SH-SY5Y (cell line): ENCODE results near the gene RPLP2.

Experiments
- GATA2 ChIP-seq: IDR thresholded peaks from 2 replicates; pipeline ENCODE4 v1.6.1; 2011; ENCODE audit warnings: mild to moderate bottlenecking, low read depth, low read length
- GATA3 ChIP-seq: IDR thresholded peaks from 2 replicates; pipeline ENCODE4 v1.6.1; 2011; ENCODE audit warnings: low read depth, mild to moderate bottlenecking, low read length, moderate library complexity

The RPLP2 gene

GRCh38 chr11:825366-826226 is 15.8 kb downstream of the RPLP2 start:
- TF ChIP-seq GATA3 (no peak), GATA2 (no peak)

DNA sequence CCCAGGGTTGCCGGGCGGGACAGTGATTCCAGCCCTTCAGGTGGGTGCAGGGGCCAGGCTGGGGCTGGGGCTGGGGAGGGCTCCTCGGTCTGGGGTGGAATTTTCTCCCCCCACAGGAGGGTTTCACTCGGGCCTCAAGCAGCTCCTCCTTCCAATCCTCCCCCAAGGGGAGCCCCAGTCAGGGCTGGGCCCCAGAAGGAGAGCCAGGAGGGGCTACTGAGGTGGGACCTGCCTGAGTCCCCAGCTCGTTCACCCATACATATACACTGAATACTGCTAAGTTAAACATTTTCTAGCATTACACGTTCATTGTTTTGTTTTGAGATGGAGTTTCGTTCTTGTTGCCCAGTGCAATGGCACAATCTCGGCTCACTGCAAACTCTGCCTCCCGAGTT is 16.5 kb downstream of the RPLP2 start:
- TF ChIP-seq GATA3: no peak
- no peak for TF ChIP-seq GATA2

- TF ChIP-seq GATA3: no peak
- TF ChIP-seq GATA2: no peak
Observed at GRCh38 chr11:826836-827145, 17.0 kb downstream of the RPLP2 start.

GRCh38 chr11:827146-827896 is 17.6 kb downstream of the RPLP2 start:
- no peak for TF ChIP-seq GATA2
- TF ChIP-seq GATA3: no peak

DNA sequence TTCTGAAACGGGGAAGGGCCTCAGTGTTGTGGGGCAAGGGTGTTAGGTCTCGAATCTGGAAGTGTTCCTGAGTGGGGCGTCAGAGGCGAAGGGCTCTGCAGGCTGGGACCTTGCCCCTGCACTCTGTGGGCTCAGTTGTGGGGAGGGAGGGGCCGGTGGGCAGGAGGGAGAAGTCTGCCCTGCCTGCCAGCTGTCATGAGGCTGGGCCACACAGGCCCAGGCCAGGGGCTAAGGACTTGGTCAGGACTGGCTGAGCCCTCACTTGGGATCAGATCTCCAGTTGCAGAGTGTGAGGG is 18.1 kb downstream of the RPLP2 start, which contains the start of gene CRACR2B:
TSS of gene CRACR2B (plus strand) at position 23 of the 296 bp plus-strand sequence. CDS start 689 bp downstream, outside the sequence.
- TF ChIP-seq GATA3: no peak
- TF ChIP-seq GATA2: no peak

DNA sequence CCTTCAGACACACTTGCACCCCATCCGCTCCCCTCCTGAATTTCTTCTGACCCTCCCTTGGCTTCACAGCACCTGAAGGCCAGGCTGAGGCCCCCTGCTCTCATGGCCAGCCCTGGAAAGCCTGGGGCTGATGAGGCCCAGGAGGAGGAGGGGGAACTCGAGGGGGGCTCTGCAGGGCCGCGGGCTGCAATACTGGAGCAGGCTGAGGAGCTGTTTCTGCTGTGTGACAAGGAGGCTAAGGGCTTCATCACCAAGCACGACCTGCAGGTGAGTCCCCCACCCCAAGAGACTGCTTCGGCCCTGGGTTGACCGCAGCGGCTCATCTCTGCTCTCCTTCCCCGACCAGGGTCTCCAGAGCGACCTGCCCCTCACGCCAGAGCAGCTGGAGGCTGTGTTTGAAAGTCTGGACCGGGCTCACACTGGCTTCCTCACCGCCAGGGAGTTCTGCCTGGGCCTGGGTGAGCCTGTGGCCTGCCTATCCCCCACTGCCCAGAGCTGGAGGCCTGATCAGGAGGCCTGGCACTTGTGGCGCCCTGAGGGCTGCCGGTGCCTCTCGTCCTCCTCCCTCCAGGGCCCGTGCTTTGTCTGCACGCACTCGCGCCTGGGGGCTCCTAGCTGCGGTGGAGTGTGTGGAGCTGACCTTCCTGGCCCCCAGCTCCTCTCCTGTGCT is 18.9 kb downstream of the RPLP2 start:
- no peak for TF ChIP-seq GATA3
- no peak for TF ChIP-seq GATA2

DNA sequence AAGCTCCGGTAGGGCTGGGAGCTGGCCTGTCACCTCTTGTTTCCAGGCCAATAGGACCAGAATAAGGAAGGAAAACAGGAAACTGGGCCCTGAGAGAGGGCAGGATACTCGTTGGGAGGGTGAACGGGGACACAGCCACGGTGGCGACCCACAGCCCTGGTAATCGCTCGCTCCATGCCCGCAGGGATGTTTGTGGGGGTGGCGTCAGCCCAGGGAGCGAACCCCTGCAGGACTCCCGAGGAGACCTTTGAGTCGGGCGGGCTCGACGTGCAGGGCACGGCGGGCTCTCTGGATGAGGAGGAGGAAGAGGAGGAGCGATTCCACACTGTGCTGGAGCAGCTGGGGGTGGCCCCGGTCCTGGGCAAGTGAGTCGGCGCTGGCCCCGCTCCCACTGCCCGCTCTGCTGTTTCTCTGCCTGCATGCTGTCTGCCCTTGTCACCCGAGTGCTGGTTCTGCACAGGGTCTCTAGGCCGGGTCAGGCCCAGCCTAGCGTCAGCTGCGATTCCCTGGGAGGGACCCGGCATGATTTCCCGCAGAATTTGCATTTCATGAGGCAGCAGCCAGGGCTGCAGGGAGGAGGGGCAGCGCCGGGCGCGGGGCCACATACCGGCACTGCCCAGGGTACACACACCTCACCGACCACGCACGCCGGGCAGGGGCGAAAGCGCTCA is 19.5 kb downstream of the RPLP2 start:
- TF ChIP-seq GATA2 (no peak), GATA3 (no peak)

- TF ChIP-seq GATA2 (no peak), GATA3 (no peak)
Observed at GRCh38 chr11:829847-830294, 20.1 kb downstream of the RPLP2 start.

- TF ChIP-seq GATA2 (no peak), GATA3 (no peak)
Observed at GRCh38 chr11:830295-831117, 20.7 kb downstream of the RPLP2 start.

GRCh38 chr11:831118-831864 is 21.5 kb downstream of the RPLP2 start:
- TF ChIP-seq GATA2 (no peak), GATA3 (no peak)

DNA sequence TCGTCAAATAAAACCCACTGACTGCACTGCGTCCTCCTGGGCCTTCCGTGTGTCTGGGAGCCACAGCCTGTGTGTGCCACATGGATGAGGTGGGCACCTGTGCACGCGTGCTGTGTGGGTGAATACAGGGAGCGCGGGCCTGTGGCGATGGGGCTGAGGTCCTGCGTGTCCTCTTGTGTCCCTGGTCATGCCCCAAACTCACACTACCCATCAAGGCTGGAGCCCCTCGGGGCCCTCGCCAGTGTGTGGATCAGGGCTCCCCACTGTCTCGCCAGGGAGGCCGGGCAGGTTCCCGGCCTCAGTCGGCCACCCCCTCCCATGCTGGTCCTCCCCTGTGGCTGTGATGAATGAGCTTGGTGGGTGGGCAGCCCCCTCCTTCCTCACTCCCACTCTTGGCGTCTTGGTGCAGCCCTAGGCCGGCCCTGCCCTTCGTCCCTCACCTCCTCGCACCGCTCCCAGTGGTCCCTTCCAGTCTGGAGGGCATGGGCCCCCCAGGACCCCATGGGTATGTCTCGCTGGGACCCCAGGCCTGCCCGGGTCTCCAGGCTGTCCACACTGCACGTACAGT is 22.3 kb downstream of the RPLP2 start:
- no peak for TF ChIP-seq GATA2
- no peak for TF ChIP-seq GATA3

- TF ChIP-seq GATA3: no peak
- no peak for TF ChIP-seq GATA2
Observed at GRCh38 chr11:832529-833113, 22.9 kb downstream of the RPLP2 start, which contains the start of gene CD151. TSS of gene CD151 (plus strand) at chr11:832952. CDS start at chr11:836070, 3,118 bp downstream.
